Glutamatergic neuron (in vitro differentiated cells): ENCODE results near the gene CSF1. TPM values are rescaled to one million over a fixed set of nuclear protein-coding genes. Genes with fewer than 3 reads are reported as not detected.

Source experiments
- DNase-seq: peaks from one replicate; pipeline ENCODE4 v3.0.0; 2022
- H3K27ac Mint-ChIP-seq: one replicate; pipeline ENCODE4 v1.8.0; 2020; ENCODE audit warnings: mild to moderate bottlenecking, mixed read lengths, inconsistent platforms; ENCODE audit not compliant: unreplicated experiment
- H3K27me3 Mint-ChIP-seq: one replicate; pipeline ENCODE4 v1.8.0; 2020; ENCODE audit warnings: mild to moderate bottlenecking, moderate library complexity, mixed read lengths, inconsistent platforms; ENCODE audit not compliant: unreplicated experiment
- H3K36me3 Mint-ChIP-seq: one replicate; pipeline ENCODE4 v1.8.0; 2020; ENCODE audit warnings: mild to moderate bottlenecking, mixed read lengths, inconsistent platforms; ENCODE audit not compliant: unreplicated experiment
- H3K4me1 Mint-ChIP-seq: one replicate; pipeline ENCODE4 v1.8.0; 2020; ENCODE audit warnings: mild to moderate bottlenecking, low read depth, mixed read lengths, inconsistent platforms; ENCODE audit not compliant: unreplicated experiment
- H3K4me3 Mint-ChIP-seq: one replicate; pipeline ENCODE4 v1.8.0; 2020; ENCODE audit warnings: mild to moderate bottlenecking, mixed read lengths, inconsistent platforms; ENCODE audit not compliant: unreplicated experiment
- H3K9me3 Mint-ChIP-seq: one replicate; pipeline ENCODE4 v1.8.0; 2020; ENCODE audit warnings: mild to moderate bottlenecking, moderate library complexity, mixed read lengths, inconsistent platforms; ENCODE audit not compliant: unreplicated experiment
- total RNA-seq: library from RNA; stranded (reverse); fragmentation: NEBNext Ultra II Directional; extraction: Animal tissue kit (Norgen Biotek cat#: 25700); gene quantifications from one replicate; pipeline ENCODE4 v1.2.1, GENCODE V29; 2021; ENCODE audit not compliant: unreplicated experiment
- TF ChIP-seq, protein P1 (sequence below): fragments of 200-600 bp; sonication (generic); IDR thresholded peaks from one replicate; pipeline ENCODE4 v1.5.0; 2021; ENCODE audit not compliant: partially characterized antibody, unreplicated experiment

The CSF1 gene
- total RNA-seq, 1 donor from 2014 or later = 0.59 TPM

DNA sequence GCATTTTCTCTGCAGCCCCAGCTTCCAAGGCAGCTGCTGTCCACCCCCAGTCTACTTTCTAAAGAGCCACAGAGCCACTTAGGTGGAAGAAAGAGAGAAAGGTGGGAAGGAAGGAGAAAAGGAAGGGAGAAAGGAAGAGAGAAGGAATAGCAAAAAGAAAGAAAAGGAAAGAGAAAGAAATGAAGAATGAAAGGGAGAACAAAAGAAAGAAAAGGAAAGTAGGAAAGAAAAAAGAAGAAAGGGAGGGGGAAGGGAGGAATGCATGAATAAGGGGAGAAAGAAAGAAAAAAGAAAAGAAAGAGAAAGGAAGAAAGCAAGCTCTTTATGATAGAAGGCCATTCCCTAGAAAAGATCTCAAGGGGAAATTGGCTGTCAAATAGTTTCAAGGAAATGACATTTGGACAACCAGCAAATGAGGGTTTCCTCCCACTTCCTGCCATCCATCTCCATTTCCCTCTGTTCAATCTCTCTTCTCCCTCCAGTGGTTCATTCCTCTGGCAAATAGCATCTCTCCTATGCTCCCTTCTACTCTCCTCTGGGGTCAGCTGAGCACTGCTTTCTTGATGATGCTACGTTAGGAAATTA, 3.4 kb upstream of the CSF1 start:
- H3K9me3 Mint-ChIP-seq = no peaks in the 10 kb centered on the region
- DNase-seq = no peak
- H3K36me3 Mint-ChIP-seq = no peaks in the 10 kb centered on the region
- H3K27me3 Mint-ChIP-seq = peaks cover 11% of the 10 kb centered on the region
- TF ChIP-seq, protein P1, sequence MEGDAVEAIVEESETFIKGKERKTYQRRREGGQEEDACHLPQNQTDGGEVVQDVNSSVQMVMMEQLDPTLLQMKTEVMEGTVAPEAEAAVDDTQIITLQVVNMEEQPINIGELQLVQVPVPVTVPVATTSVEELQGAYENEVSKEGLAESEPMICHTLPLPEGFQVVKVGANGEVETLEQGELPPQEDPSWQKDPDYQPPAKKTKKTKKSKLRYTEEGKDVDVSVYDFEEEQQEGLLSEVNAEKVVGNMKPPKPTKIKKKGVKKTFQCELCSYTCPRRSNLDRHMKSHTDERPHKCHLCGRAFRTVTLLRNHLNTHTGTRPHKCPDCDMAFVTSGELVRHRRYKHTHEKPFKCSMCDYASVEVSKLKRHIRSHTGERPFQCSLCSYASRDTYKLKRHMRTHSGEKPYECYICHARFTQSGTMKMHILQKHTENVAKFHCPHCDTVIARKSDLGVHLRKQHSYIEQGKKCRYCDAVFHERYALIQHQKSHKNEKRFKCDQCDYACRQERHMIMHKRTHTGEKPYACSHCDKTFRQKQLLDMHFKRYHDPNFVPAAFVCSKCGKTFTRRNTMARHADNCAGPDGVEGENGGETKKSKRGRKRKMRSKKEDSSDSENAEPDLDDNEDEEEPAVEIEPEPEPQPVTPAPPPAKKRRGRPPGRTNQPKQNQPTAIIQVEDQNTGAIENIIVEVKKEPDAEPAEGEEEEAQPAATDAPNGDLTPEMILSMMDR = no peak
- peaks cover 8% of the 10 kb centered on the region for H3K4me1 Mint-ChIP-seq
- H3K4me3 Mint-ChIP-seq = no peak overlapping the region
- H3K27ac Mint-ChIP-seq = no peak overlapping the region

DNA sequence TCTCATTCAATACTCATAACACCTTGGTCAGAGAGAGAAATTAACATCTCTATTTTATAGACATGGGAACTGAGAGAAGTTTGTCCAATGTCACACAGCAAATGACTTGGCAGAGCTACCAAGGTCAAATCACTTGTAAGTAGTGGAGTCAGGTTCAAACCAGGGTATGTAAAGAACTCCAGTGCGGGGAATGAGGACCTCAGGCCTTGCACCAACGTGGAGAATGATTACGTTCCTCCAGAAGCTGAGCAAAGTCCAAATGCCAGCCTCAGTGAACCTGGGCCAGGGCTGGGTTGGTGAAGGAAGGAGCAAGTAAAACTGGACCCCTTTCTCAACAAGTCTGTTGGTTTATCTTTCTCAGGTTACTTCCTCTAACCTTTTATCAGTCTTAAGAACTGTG, 1.8 kb upstream of the CSF1 start:
- TF ChIP-seq, protein P1 = no peak
- peaks cover 14% of the 10 kb centered on the region for H3K27me3 Mint-ChIP-seq
- peaks cover 3% of the 10 kb centered on the region for H3K9me3 Mint-ChIP-seq
- no peak for DNase-seq
- H3K4me3 Mint-ChIP-seq = no peak overlapping the region
- H3K36me3 Mint-ChIP-seq = no peaks in the 10 kb centered on the region
- H3K27ac Mint-ChIP-seq = no peak overlapping the region
- H3K4me1 Mint-ChIP-seq = peaks cover 8% of the 10 kb centered on the region

DNA sequence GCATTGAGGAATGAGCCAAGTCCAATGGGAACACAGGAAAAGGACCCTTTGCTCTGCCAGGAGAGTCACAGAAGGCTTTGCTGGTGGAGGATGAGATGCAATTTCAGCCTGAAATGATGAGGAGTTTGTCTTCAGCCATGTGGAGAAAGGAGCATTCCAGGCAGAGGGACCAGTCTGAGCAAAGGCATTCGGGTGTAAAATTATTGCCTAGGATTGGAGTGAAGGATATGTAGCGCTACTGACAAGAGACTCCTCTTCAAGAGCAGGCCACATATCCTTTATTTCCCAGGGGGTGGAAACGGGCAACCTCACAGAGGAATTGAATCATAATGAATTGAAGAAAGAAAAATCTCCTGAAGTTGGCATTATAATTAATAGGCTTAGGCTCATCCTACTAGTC, 1.1 kb upstream of the CSF1 start:
- peak overlapping the region; percentile 41 for H3K4me3 Mint-ChIP-seq
- TF ChIP-seq, protein P1 = no peak
- peaks cover 18% of the 10 kb centered on the region for H3K27me3 Mint-ChIP-seq
- peaks cover 5% of the 10 kb centered on the region for H3K9me3 Mint-ChIP-seq
- peaks cover 8% of the 10 kb centered on the region for H3K4me1 Mint-ChIP-seq
- no peak for DNase-seq
- H3K27ac Mint-ChIP-seq = no peak overlapping the region
- no peaks in the 10 kb centered on the region for H3K36me3 Mint-ChIP-seq

DNA sequence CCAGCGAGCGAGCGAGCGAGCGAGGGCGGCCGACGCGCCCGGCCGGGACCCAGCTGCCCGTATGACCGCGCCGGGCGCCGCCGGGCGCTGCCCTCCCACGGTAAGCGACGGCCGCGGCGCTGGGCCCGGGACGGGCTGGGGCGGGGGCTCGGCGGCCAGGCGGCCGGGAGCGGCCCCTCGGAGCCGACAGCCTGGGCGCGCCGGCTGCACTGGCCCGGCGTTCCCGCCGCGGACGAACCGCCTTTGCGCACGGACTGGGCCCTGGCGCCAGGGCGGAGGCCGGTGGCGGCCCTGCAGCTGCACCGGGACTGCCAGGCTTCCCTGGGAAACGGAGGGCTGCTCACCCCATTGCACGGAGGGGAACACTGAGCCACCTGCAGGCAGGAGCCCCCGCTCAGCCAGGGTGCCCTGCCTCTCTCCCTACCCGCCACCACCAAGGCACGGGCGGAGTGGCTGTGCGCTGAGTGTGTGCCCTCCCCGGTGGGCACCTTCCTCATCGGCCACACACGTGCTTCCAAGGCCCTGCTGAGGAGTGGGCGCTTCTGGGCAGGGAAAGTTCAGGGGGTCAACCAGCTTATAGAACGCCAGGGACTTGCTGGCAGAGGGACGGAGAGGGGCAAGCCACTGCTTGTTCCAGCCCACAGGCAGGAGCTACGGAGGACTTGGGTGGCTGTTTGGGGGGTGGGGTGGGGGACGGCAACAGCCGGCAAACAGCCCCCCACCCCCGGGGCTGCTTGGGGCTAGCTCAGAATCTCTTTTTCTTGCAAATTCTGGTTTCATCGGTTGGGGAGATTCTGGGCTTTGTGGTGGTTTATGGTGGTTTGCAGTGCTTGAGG, 532 bp downstream of the CSF1 start:
- peaks cover 5% of the 10 kb centered on the region for H3K9me3 Mint-ChIP-seq
- TF ChIP-seq, protein P1 = no peak
- no peak for DNase-seq
- no peaks in the 10 kb centered on the region for H3K36me3 Mint-ChIP-seq
- peaks cover 18% of the 10 kb centered on the region for H3K27me3 Mint-ChIP-seq
- no peak overlapping the region for H3K27ac Mint-ChIP-seq
- peak overlapping the region; percentile 82 for H3K4me3 Mint-ChIP-seq
- H3K4me1 Mint-ChIP-seq = peaks cover 8% of the 10 kb centered on the region
